SK-N-MC (cell line): ENCODE measurements around the gene KRT12.

Source experiments
- FOXP2 ChIP-seq: optimal IDR thresholded peaks from 2 replicates; pipeline ENCODE3; 2011; ENCODE audit warnings: mild to moderate bottlenecking, moderate library complexity; ENCODE audit not compliant: insufficient read depth; ENCODE audit errors: extremely low read length, control extremely low read depth
- POLR2AphosphoS5 ChIP-seq: IDR thresholded peaks from 2 replicates; pipeline ENCODE4 v1.6.1; 2012; ENCODE audit warnings: mild to moderate bottlenecking, low read depth, low read length, borderline replicate concordance

GRCh38 chr17:40854175-40854814 is 12.7 kb downstream of the KRT12 start:
- TF ChIP-seq POLR2AphosphoS5 (no peak), FOXP2 (no peak)
